ENCODE results near the gene AKAP9.
"Not testable (repeated sequence)": the region's sequence is repeated elsewhere in the genome, so short reads cannot be mapped to it uniquely, and the experiment has no call there.

Gene AKAP9

DNA sequence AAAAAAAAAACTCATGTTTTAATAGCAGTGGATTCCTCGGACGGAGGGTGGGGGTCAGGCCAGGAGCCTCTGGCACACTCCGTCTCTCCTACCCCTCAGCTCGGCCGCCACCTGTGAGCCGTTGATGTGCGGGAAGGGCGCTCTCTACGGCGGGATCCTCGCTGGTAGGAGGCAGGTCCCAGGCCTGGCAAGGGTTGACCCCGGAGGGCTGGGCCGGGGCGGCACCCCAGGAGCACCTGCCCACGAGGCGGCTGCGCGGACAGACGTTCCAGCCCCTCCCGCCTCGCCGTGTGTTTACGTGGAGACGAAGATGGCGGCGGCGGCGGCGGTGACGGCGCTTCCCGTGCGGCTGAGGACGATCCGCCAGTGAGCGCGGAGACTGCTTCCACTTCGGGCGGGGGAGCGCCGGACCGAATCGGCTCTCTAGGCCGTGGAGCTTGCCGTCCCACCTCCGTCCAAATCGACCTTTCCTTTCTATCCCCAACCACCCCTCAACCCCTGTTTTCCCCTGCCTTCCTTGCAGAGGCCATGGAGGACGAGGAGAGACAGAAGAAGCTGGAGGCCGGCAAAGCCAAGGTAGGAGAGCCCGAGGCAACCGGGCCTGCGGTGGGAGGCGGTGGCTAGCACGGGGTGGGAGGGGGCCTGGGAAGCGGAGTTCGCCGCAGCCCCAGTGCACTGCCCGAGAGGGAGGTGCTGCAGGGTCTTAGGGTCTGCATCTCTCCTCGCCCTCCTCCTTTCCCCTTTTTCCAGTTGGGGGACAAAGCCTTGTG lies at the start of gene AKAP9:
AKAP9 (plus strand) TSS at position 291 of the 770 bp plus-strand sequence; CDS start at position 529, 238 bp downstream.
- peak; percentile 94 for DNase-seq (ENCODE audit: low spot score)

DNA sequence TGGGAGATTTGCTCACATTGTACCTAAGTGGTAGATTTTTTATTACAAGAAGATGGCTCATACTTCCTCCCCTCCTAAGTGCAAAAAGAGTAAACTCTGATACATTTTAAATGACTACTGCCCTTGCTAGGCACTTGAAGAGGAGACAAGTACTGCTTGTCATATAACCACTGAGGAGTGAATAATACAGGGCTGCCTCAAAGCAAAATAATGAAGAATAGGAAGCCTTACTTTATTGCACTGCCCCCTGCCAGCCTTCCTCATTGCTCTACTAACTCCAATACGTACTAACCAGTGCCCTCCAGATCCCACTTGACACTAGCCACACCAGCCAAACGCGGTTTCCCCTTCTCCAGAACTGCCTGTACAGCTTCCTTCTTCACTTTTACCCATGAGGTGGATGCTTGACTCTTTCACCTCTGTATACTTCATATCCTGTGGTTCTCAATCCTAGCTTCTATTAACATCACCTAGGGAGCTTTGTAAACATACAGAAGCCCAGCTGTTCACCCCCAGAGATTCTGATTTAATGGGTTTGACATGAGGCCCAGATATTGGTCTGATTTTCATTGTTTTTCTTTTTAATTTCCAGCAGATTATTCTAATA lies 48.5 kb upstream of the AKAP9 start:
- DNase-seq (ENCODE audit: low spot score): no peak

DNA sequence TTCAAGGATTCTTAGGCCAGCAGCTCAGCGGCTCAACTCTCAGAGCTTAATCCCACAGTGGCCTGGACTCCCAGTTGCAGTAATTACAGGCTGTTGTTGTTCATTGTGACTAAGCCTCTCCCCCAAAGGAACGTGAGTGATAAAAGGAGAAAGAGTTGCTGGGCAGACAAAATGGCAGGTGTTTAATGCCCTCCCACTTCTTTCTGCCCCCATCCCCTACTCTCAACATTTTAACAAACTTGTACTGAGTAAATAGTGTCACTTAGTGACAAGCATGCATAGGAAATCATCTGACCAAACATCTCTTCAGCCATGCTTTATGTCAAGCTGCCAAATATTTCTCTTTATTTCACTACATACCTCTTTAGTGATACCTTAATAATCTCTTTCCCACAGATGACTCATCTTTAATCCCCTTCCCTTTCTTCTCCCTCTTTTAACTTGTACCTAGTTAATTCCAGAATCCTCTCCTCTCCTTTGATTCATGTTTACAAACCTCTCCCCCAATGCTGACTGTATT lies 47.8 kb upstream of the AKAP9 start:
- no peak for DNase-seq (ENCODE audit: low spot score)

DNA sequence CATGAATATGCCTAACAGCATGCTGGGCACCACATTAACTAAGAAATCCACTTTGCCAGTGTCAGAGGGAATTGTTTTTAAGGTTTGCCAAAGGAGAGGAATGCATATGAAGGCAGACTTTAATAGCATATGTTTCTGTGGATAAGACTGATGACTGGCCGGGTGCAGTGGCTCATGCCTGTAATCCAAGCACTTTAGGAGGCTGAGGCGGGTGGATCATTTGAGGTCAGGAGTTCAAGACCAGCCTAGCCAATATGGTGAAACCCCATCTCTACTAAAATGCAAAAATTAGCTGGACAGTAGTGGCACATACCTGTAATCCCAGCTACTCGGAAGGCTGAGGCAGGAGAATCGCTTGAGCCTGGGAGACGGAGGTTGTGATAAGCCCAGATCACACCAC lies 47.0 kb upstream of the AKAP9 start:
- not testable (repeated sequence) for DNase-seq (ENCODE audit: low spot score)

DNA sequence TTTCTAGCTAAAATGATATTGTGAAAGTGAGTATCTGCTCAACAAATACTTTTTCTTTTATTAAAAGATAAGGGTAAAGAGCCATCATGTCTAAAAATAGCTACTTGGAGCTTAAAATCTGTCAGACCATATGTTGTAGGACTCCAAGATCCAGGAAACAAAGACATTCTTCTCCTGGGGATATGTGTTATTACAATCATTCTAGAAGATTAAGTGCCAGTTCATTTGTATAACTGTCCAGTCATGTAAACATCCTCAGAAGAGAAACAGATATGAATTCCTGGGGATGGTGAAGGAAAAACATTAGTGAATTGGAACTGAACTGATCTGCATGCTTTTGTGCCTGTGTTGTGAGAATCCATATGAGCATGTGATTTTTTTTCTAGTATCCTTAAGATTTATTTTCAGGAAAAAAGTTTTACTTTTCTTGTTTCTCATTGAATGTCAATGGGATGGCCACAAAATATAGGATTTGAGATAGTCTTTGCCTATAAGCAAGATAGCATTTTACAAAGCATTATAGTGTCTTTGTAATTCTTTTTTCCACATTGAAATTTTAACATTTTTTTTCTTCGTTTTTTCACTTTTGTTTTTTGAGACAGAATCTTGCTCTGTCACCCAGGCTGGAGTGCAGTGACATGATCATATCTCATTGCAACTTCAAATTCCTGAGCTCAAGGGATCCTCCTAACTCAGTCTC lies 45.7 kb upstream of the AKAP9 start:
- DNase-seq (ENCODE audit: low spot score): no peak

DNA sequence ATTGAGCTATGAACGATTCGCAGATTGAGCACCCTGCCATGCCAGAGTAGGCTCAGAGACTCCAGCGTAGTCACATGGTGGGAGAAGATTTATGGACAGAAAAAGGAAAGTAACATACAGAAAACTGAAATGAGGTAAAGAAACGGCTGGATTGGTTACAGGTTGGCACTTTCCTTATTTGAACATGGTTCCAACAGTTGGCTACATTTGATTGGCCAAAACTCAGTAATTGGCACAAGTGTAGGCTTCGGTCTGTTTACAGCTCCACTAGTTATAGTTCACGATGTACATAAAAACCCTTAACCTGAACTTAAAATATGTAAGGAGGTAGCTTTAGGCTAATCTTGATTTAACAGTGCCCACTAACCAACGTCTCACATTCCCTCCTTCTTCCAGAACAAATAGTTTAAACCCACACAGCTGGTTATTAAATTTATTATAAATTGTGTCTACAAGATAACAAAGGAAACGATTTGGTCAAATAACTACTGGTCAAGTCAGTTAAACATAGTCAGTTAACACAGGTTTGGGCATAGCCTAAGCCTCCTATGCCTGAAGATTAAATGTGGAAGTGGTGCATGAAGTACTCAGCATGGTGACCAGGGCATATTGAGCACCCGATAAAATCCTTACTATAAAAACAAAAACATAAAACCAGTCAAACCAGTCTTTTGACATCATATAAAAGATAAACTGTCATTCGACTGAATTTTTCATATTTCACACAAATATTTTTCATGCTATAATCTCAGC lies 42.2 kb upstream of the AKAP9 start:
- no peak for DNase-seq (ENCODE audit: low spot score)

DNA sequence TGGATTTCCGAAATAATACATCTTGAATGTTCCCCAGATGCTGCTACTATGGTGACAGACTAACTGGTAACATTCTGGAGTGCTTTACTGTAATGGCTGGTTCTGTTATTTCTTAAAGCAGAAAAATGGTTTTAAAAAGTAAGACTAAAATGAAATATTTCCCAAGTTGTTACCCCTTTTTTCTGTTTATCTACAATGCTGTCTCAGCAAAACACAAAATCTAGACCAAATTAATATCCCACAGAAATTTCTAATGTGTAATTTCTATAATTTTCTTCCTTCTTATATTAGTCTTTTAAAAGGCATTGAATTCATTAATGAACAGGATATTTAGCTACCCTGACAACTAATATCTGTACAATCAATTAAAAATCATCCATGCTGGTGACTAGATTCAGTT lies 41.1 kb upstream of the AKAP9 start:
- no peak for DNase-seq (ENCODE audit: low spot score)

DNA sequence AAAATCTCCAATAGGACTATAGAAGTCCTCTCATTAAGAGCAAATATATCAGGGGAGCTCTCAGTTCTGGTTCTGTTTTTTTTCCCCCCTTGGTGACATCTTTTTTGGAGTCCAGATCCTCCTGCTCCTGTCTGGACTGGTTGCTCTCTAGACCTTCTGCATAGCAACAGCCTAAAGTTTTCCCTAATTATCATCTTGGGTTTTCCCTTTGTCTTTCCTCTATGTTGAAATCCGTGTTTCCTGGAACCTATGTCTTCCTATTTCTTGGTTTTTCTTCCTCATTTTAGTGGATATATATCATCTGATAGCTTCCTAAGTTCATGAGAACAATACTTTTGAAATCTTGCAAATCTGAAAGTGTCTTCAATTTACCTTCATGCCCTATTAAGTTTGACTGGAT lies 30.5 kb upstream of the AKAP9 start:
- DNase-seq (ENCODE audit: low spot score): no peak

DNA sequence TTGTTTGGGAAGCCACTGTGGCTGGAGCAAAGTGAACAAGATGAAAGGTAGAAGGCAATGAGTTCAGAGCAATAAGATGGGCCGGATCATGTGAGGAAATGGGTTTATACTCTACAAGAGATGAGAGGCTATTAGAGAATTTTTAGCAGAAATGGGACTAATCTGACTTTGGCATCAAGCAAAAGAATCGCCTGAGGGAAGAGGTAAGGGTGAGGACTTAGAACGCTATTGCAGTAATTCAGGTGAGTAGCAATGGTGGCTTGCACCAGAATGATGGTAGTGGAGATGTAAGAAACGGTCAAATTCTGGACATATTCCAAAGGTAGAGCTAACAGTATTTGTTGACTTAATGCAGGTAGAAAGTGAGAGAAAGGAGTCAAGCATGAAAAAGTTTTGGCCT lies 29.5 kb upstream of the AKAP9 start:
- no peak for DNase-seq (ENCODE audit: low spot score)

DNA sequence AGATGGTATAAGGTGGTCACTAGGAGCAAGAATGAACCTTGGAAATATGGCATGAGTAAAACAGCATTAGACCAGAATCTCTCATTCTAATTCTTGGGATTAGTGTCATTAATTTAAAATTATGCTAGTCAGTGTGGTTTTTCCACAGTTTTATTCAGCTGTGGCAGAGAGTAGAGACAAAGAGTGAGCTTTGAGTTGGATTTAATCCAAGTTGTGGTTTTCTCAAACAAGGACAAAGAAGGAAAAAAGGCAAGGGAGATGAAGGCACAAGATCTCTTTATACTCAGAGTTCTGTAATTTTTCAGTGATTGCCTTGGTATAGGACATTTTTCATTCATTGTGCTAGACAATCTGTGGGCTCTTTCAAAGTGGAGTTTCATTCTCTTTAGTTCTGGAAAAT lies 28.2 kb upstream of the AKAP9 start:
- no peak for DNase-seq (ENCODE audit: low spot score)

DNA sequence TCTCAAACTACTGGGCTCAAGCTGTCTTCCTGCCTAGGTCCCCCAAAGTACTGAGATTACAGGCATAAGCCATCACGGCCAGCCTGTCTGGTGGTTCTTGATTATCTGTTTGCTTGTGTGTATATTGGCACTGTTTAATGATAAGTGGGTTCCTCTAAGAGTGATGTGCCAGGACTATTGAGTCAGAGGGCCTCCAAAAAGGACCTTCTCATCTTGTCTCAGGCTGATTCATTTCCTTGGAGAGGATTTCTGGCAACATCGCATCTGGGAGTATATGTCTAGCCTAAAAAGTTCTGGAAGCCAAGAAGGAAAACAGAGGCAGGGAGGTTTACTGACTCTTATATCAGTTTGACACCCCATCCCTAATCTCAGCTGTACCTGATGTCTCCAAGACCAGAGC lies 27.1 kb upstream of the AKAP9 start:
- no peak for DNase-seq (ENCODE audit: low spot score)

DNA sequence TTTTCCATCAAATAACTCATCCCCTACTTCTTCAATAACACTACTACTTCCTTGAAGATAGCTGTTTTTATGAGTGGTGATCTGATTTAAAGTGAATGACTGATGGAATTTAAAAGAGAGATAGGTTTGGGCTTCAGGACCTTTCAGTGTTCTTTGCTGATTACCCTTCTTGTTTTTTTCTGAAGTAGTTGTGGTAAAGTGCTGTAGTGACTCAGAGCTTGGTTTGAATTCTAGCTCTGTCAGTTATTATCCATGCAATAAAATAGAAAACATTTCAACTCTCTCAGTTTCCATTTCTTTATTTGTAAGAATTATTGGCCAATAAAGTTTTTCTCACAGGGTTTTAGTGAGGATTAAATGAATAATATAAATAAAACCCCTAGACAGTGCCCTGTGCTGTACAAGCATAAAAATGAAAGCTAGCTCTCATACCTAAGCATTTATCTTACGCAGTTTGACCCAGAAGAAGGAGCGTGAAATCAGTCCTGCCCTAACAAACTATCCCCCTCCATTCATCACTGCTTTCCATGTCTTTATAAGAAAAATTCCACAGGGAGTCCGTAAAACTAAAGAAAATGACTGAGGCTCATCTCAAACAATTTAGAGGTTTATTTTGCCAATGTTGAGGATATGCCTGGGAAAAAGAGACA lies 25.1 kb upstream of the AKAP9 start:
- no peak for DNase-seq (ENCODE audit: low spot score)

DNA sequence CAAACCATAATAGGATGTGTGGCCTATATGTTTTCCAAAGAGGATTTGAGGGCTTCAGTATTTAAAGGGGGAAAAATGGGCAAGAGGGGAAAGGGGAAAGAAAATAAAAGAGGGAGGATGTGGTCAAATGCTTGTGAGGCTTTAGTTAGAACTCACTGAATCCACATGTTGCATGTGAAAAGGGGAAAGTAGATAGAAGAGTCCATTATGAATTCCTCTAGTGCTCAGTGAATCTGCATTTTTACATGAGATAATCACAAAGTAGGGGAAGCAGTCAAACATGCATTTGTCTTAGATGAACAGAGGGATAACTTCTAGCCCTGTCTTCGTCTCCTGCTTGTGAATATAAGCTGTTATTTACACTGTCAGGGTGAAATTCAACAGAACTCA lies 24.6 kb upstream of the AKAP9 start:
- DNase-seq (ENCODE audit: low spot score): no peak

DNA sequence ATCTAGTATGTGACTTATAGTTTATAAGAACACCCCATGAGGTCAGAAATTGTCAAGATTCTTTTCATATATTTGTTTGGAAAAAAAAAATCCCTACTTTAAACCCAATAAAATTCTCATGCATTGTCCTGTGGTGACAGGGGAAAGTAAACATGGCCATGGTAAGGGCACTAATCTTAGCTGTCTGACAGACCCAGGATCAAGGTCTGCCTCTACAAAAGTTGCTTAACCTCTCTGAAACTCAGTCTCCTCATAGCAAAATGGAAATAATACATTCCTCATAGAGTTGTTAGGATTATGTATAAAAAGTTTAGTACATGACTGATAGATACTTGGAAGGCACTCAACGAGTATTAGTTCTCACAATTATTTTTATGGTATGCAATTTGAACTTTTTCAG lies 22.3 kb upstream of the AKAP9 start:
- no peak for DNase-seq (ENCODE audit: low spot score)

DNA sequence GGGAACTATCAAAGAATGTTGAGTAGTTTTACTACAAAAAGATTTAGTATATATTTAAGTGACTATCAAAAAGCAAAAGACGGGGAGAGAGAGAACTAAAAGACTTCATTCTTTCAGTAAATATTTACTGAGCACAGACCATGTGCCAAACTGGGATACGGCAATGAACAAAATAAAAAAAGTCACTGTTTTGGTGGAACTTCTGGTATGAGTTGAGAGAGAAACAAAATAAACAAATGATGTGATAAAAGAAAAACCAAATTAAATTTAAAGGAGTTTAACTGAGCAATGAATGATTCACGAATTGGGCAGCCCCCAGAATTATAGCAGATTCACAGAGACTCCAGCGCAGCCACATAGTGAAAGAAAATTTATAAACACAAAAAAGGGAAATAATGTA lies 17.8 kb upstream of the AKAP9 start:
- DNase-seq (ENCODE audit: low spot score): no peak

DNA sequence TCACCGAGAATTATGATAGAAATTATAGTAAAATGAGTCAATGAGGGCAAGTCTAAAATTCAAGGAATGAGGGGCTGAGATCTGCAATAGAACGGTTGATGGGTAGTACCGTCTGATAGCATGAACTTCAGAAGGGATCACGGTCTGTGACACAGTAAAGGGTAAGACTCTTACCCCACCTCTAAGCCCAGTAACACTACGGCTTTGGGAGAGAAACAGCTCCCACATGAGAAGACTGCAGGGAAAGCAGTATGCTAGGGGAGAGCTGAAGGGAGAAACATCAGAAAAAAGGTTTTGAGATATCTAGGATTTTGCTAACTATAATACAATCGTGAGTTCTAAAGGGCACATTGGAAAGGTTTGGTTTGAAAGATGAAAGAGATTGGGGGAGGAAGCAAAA lies 12.8 kb upstream of the AKAP9 start:
- no peak for DNase-seq (ENCODE audit: low spot score)

DNA sequence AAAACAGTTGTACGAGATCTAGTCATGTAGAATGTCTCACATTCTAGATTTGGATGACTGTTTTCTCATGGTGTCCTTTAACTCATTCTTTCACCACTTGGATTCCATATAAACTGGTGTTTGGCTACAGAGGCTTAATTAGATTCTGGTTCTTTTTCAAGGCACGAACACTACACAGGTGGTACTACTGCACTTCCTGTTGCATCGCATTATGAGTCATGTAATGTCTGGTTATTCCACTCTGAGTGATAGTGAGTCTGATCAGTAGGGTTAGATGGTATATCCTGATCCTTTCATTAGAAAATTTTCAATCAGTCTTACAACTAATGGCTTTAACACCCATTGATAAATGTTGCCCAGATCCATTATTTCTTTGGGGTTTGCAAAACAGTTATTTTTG lies 11.2 kb upstream of the AKAP9 start:
- no peak for DNase-seq (ENCODE audit: low spot score)

DNA sequence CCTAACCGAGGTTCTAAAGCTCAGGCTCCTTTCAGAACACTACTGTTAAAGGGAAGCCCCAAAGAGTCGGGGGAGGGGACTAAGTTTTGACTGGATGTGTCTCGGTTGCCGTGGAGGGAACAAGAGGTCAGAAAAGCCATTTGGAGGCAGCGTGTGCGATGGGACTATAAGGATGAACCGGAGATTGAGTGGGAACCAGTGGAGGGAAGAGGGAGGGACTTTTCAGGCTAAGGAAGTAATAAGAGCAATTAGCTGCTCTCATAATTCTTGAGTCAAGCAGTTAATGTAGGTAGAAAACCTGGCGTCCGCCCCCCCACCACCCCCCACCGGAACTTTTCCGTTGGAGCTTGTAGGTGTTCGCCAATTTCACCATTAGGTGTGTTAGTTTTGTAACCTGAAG lies 491 bp upstream of the AKAP9 start:
- DNase-seq (ENCODE audit: low spot score): peak; percentile 76

DNA sequence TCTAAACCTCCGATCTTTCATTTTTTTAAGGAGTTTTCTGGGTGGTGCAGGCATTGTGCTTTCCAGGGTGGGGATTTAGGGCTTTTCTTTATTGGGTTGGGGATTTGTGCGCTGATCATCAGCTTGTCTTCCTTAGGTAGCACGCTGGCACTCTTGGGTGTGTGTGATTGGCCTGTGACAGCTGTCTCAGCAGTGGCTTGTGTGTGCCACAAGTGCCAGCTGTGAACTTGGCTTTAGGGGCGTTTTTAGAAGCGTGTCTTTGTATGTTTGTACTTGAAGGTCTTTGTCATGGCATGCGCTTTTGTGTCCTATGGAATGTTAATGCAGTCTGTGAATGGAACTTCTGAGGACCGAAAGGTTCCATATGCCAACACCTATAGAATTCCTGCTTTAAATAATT lies 788 bp downstream of the AKAP9 start:
- DNase-seq (ENCODE audit: low spot score): peak; percentile 90

DNA sequence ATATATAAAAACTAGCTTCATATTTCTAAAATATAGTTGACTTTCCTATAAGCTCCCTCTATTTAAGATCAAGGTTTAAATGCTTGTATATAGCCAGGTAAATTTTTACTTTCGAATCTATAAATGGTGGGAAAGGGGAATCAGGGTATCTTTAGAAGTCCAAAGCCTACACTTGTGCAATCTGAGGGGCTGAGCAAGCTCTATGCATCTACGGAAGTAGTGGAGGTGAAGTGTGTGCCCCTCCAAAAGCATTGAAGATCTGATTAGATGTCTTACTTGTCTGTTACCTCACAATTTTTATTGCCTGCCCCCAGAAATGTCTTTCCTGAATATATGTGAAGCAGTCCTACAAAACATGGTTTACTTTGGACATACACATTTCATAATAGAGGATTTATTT lies 1.6 kb downstream of the AKAP9 start:
- peak; percentile 56 for DNase-seq (ENCODE audit: low spot score)

DNA sequence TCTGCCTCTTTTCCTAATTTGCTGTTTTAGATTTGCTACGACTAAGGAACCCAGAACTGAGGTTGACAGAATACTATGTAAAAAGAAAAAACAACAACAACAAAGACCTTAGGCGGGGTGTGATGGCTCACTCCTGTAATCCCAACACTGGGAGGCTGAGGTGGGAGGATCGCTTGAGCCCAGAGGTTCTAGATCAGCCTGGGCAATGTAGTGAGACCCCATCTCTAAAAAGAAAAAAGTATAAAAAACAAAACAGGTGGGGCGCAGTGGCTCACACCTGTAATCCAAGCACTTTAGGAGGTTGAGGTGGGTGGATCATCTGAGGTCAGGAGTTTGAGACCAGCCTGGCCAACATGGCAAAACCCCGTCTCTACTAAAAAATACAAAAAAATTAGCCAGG lies 4.3 kb downstream of the AKAP9 start:
- DNase-seq (ENCODE audit: low spot score): not testable (repeated sequence)

DNA sequence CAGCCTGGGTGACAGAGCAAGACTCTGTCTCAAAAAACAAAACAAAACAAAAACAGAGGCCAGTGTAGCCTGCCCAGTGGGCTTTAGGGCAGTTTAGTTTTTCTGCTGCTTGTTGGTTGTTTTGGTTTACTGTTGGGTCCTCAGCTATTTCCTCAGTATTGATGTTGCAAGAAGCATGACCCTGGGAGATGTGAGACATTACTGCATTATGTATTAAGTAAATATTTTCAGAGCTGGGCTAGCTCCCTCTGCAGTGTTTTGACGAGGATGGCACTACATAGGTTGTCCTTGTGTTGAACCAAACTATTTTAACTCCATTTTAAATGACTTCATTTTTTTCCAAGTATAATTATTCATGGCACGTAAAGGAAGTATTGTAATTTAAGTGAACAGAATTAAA lies 4.8 kb downstream of the AKAP9 start:
- DNase-seq (ENCODE audit: low spot score): peak; percentile 34

Data from NAMALWA (cell line).